SU-DHL-6 (cell line): Measurements from ENCODE around the gene SLC16A11.
"Not testable (repeated sequence)": the region's sequence is repeated elsewhere in the genome, so short reads cannot be mapped to it uniquely, and the experiment has no call there.

ENCODE experiments used
- H2AFZ ChIP-seq: fragments of 200-600 bp; sonication (generic); 2 replicates; pipeline ENCODE4 v1.6.1; 2014; ENCODE audit warnings: low read depth, mild to moderate bottlenecking, moderate library complexity, mixed read lengths, antibody characterized with exemption, low read length; ENCODE audit not compliant: severe bottlenecking
- H3F3A ChIP-seq: fragments of 200-600 bp; shearing (Covaris generic); 2 replicates; pipeline ENCODE4 v1.6.0; 2016; ENCODE audit warnings: antibody characterized with exemption, mild to moderate bottlenecking; ENCODE audit not compliant: insufficient read depth
- H3K27ac ChIP-seq: fragments of 200-600 bp; sonication (generic); 2 replicates; pipeline ENCODE4 v1.5.1; 2016; ENCODE audit warnings: low read depth, mild to moderate bottlenecking, low read length, moderate library complexity, mixed read lengths
- H3K27me3 ChIP-seq: fragments of 200-600 bp; sonication (generic), shearing (Covaris generic); 2 replicates; pipeline ENCODE4 v1.6.0; 2014; ENCODE audit warnings: mild to moderate bottlenecking, low read length
- H3K36me3 ChIP-seq: fragments of 200-600 bp; sonication (generic); 2 replicates; pipeline ENCODE4 v1.6.1; 2014; ENCODE audit warnings: mild to moderate bottlenecking, low read length, mixed read lengths
- H3K4me2 ChIP-seq: fragments of 300-600, 200-600 bp; shearing (Covaris generic), sonication (generic); 2 replicates; pipeline ENCODE4 v1.6.0; 2014; ENCODE audit warnings: low read length, low read depth, mild to moderate bottlenecking; ENCODE audit not compliant: poor library complexity, severe bottlenecking
- H3K4me3 ChIP-seq: fragments of 200-600 bp; sonication (generic); 2 replicates; pipeline ENCODE4 v1.5.1; 2014; ENCODE audit warnings: antibody characterized with exemption, low read length, mild to moderate bottlenecking, mixed read lengths; ENCODE audit not compliant: insufficient read depth, poor library complexity, severe bottlenecking
- H3K79me2 ChIP-seq: fragments of 200-600 bp; sonication (generic); 2 replicates; pipeline ENCODE4 v1.6.1; 2014; ENCODE audit warnings: mild to moderate bottlenecking, low read length, moderate library complexity; ENCODE audit not compliant: insufficient read depth
- H3K9ac ChIP-seq: fragments of 200-600 bp; sonication (generic); 2 replicates; pipeline ENCODE4 v1.7.0; 2014; ENCODE audit warnings: mild to moderate bottlenecking, low read length
- H3K9me2 ChIP-seq: fragments of 200-600 bp; sonication (generic); replicated peaks from 2 replicates; pipeline ENCODE4 v1.6.1; 2014; ENCODE audit warnings: low read length; ENCODE audit not compliant: insufficient read depth
- H3K9me3 ChIP-seq: fragments of 200-600 bp; sonication (generic); 2 replicates; pipeline ENCODE4 v1.6.1; 2014; ENCODE audit warnings: low read length, mixed read lengths; ENCODE audit not compliant: insufficient read depth
- H4K20me1 ChIP-seq: fragments of 200-600 bp; sonication (generic); 2 replicates; pipeline ENCODE4 v1.6.1; 2014; ENCODE audit warnings: low read depth, mild to moderate bottlenecking, antibody characterized with exemption, low read length, moderate library complexity, mixed read lengths
- CTCF ChIP-seq: fragments of 200-600 bp; sonication (generic); IDR thresholded peaks from one replicate; pipeline ENCODE4 v1.5.1; 2017; ENCODE audit warnings: antibody characterized with exemption, mild to moderate bottlenecking, low read length, moderate library complexity; ENCODE audit not compliant: insufficient read depth, poor library complexity, severe bottlenecking
- EZH2phosphoT487 ChIP-seq: fragments of 200-600 bp; sonication (generic), shearing (Covaris generic); conservative IDR thresholded peaks from 2 replicates; pipeline ENCODE4 v1.6.1; 2018; ENCODE audit warnings: mild to moderate bottlenecking, antibody characterized with exemption, low read length, moderate library complexity, mixed read lengths

Gene SLC16A11

GRCh38 chr17:7060165-7060891, 16.4 kb upstream of the SLC16A11 start:
- Histone ChIP-seq H3K27ac (no peak overlapping the region), H3K36me3 (no peaks in the 10 kb centered on the region), H3K9me2 (no peaks in the 10 kb centered on the region), H3K27me3 (no peaks in the 10 kb centered on the region), H3K9ac (no peak overlapping the region), H3K4me2 (no peak overlapping the region), H3F3A (no peaks in the 10 kb centered on the region), H3K4me3 (no peak overlapping the region), H3K79me2 (no peaks in the 10 kb centered on the region), H2AFZ (no peak overlapping the region), H3K9me3 (no peaks in the 10 kb centered on the region), H4K20me1 (no peaks in the 10 kb centered on the region)
- no peak for TF ChIP-seq CTCF
- no peak for TF ChIP-seq EZH2phosphoT487

- TF ChIP-seq EZH2phosphoT487: no peak
- TF ChIP-seq CTCF: no peak
- Histone ChIP-seq H4K20me1 (no peaks in the 10 kb centered on the region), H3K9me2 (no peaks in the 10 kb centered on the region), H3K36me3 (no peaks in the 10 kb centered on the region), H3K79me2 (no peaks in the 10 kb centered on the region), H3K27ac (no peak overlapping the region), H3K9ac (no peak overlapping the region), H3K4me3 (no peak overlapping the region), H3K4me2 (no peak overlapping the region), H3K27me3 (no peaks in the 10 kb centered on the region), H3K9me3 (no peaks in the 10 kb centered on the region), H3F3A (no peaks in the 10 kb centered on the region), H2AFZ (no peak overlapping the region)
Measured at GRCh38 chr17:7058831-7059447, 15.0 kb upstream of the SLC16A11 start.

- no peaks in the 10 kb centered on the region for H4K20me1 ChIP-seq
- H3K27me3 ChIP-seq: no peaks in the 10 kb centered on the region
- H3F3A ChIP-seq: no peaks in the 10 kb centered on the region
- H3K9ac ChIP-seq: no peak overlapping the region
- no peak for TF ChIP-seq EZH2phosphoT487
- TF ChIP-seq CTCF: no peak
- H3K27ac ChIP-seq: no peak overlapping the region
- H3K4me3 ChIP-seq: no peak overlapping the region
- H3K9me3 ChIP-seq: no peaks in the 10 kb centered on the region
- no peak overlapping the region for H2AFZ ChIP-seq
- H3K36me3 ChIP-seq: no peaks in the 10 kb centered on the region
- no peak overlapping the region for H3K4me2 ChIP-seq
- no peaks in the 10 kb centered on the region for H3K79me2 ChIP-seq
- H3K9me2 ChIP-seq: no peaks in the 10 kb centered on the region
Measured at GRCh38 chr17:7056386-7056785, 12.5 kb upstream of the SLC16A11 start.

- H3K4me2 ChIP-seq, H3K4me3 ChIP-seq, H4K20me1 ChIP-seq, H3K27me3 ChIP-seq, H3K27ac ChIP-seq, H3K79me2 ChIP-seq, H3K9ac ChIP-seq, H2AFZ ChIP-seq, H3K36me3 ChIP-seq, H3K9me3 ChIP-seq, H3K9me2 ChIP-seq, H3F3A ChIP-seq: not testable (repeated sequence)
Measured at GRCh38 chr17:7050583-7050982, 6.7 kb upstream of the SLC16A11 start.
